DOHH2 (cell line): ENCODE results near the gene C1orf226.

Source experiments
- H3F3A ChIP-seq: fragments of 200-600 bp; sonication (generic), shearing (Covaris generic); 2 replicates; pipeline ENCODE4 v1.6.0; 2016; ENCODE audit warnings: antibody characterized with exemption, mild to moderate bottlenecking; ENCODE audit not compliant: control insufficient read depth, insufficient read depth
- H3K27ac ChIP-seq: fragments of 200-600 bp; sonication (generic); 2 replicates; pipeline ENCODE4 v1.5.1; 2014; ENCODE audit warnings: low read depth, mild to moderate bottlenecking, low read length, moderate library complexity
- H3K27me3 ChIP-seq: fragments of 200-600 bp; sonication (generic); 2 replicates; pipeline ENCODE4 v1.6.1; 2014; ENCODE audit warnings: mild to moderate bottlenecking, low read length, mixed read lengths; ENCODE audit not compliant: control insufficient read depth
- H3K36me3 ChIP-seq: fragments of 200-600 bp; sonication (generic); 2 replicates; pipeline ENCODE4 v1.6.1; 2014; ENCODE audit warnings: mild to moderate bottlenecking, low read length, moderate library complexity, mixed read lengths; ENCODE audit not compliant: control insufficient read depth
- H3K4me1 ChIP-seq: fragments of 200-600 bp; sonication (generic); 2 replicates; pipeline ENCODE4 v1.6.1; 2014; ENCODE audit warnings: mild to moderate bottlenecking, low read length, mixed read lengths; ENCODE audit not compliant: control insufficient read depth
- H3K4me2 ChIP-seq: fragments of 200-600 bp; sonication (generic); 2 replicates; pipeline ENCODE4 v1.6.0; 2014; ENCODE audit warnings: mild to moderate bottlenecking, low read length, moderate library complexity
- H3K4me3 ChIP-seq: fragments of 200-600 bp; sonication (generic); 2 replicates; pipeline ENCODE4 v1.5.1; 2014; ENCODE audit warnings: mild to moderate bottlenecking, low read length, mixed read lengths
- H3K79me2 ChIP-seq: fragments of 200-600 bp; sonication (generic); 2 replicates; pipeline ENCODE4 v1.6.1; 2014; ENCODE audit warnings: mild to moderate bottlenecking, low read length, mixed read lengths; ENCODE audit not compliant: control insufficient read depth
- H3K9me2 ChIP-seq: fragments of 200-600 bp; sonication (generic); replicated peaks from 2 replicates; pipeline ENCODE4 v1.6.1; 2014; ENCODE audit warnings: mild to moderate bottlenecking, low read length, mixed read lengths; ENCODE audit not compliant: control insufficient read depth
- H3K9me3 ChIP-seq: fragments of 200-600 bp; sonication (generic); 2 replicates; pipeline ENCODE4 v1.6.1; 2014; ENCODE audit warnings: antibody characterized with exemption, low read length, mixed read lengths; ENCODE audit not compliant: control insufficient read depth, insufficient read depth
- H4K20me1 ChIP-seq: fragments of 200-600 bp; sonication (generic); 2 replicates; pipeline ENCODE4 v1.6.0; 2014; ENCODE audit warnings: low read depth, mild to moderate bottlenecking, antibody characterized with exemption, low read length, moderate library complexity; ENCODE audit not compliant: control insufficient read depth, insufficient read depth
- EZH2phosphoT487 ChIP-seq: fragments of 200-600 bp; sonication (generic); IDR thresholded peaks from 2 replicates; pipeline ENCODE4 v1.6.1; 2017; ENCODE audit warnings: borderline replicate concordance, mild to moderate bottlenecking, antibody characterized with exemption, low read length, moderate library complexity, mixed read lengths
- TF ChIP-seq, protein P1 (sequence below): fragments of 200-600 bp; sonication (generic); IDR thresholded peaks from one replicate; pipeline ENCODE4 v1.5.1; 2014; ENCODE audit warnings: antibody characterized with exemption, mild to moderate bottlenecking, low read depth, low read length; ENCODE audit not compliant: poor library complexity, severe bottlenecking

Gene C1orf226

DNA sequence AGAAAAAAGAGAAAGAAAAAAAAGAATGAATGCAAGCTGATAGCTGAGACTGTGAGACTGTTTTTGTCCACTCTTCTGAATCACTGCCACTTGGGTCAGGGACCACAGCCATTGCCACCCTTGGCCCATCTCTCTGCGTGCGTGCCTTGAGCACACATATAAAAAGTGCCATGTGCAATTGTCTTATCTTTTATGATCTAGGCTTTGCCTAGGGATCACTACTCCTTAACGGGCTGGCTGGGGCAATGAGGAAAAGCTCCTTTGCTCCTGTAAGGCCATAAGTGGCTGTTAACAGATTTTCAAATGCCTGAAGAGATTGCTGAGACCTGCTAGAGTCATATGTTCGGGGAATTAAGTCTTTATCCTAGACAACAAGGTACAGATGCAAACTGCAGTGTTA is 13.1 kb upstream of the C1orf226 start:
- H3K4me2 ChIP-seq, result no peak overlapping the region

DNA sequence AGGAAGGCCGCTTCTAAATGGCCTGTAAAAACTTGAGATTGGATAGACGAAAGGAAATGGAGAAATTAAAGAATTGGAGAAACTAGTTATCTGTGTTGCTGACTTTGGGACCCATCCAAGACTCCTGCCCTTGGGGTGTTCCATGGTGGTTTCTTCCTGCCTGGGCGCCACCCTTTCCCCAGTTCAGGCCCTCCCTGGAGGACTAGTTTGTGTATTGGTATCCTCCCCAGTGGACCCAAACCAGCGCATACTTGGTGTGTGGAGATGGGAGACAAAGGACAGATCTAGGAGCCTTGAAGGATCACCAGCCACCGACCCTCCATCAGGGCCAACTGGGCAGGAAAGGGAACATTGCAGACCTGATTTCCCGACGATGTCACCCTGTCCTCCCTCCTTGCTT is 12.0 kb upstream of the C1orf226 start:
- no peaks in the 10 kb centered on the region for H4K20me1 ChIP-seq
- no peaks in the 10 kb centered on the region for H3K9me3 ChIP-seq
- no peaks in the 10 kb centered on the region for H3F3A ChIP-seq
- H3K4me2 ChIP-seq, result no peak overlapping the region
- no peaks in the 10 kb centered on the region for H3K79me2 ChIP-seq
- no peaks in the 10 kb centered on the region for H3K9me2 ChIP-seq
- H3K4me3 ChIP-seq, result no peak overlapping the region
- no peak for TF ChIP-seq EZH2phosphoT487
- TF ChIP-seq, protein P1, sequence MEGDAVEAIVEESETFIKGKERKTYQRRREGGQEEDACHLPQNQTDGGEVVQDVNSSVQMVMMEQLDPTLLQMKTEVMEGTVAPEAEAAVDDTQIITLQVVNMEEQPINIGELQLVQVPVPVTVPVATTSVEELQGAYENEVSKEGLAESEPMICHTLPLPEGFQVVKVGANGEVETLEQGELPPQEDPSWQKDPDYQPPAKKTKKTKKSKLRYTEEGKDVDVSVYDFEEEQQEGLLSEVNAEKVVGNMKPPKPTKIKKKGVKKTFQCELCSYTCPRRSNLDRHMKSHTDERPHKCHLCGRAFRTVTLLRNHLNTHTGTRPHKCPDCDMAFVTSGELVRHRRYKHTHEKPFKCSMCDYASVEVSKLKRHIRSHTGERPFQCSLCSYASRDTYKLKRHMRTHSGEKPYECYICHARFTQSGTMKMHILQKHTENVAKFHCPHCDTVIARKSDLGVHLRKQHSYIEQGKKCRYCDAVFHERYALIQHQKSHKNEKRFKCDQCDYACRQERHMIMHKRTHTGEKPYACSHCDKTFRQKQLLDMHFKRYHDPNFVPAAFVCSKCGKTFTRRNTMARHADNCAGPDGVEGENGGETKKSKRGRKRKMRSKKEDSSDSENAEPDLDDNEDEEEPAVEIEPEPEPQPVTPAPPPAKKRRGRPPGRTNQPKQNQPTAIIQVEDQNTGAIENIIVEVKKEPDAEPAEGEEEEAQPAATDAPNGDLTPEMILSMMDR, result no peak
- H3K27ac ChIP-seq, result no peak overlapping the region
- H3K4me1 ChIP-seq, result no peaks in the 10 kb centered on the region
- H3K27me3 ChIP-seq, result no peaks in the 10 kb centered on the region
- H3K36me3 ChIP-seq, result no peaks in the 10 kb centered on the region

More for the DNA sequence above, 13.1 kb upstream of the C1orf226 start:
- Histone ChIP-seq H3K27ac (no peak overlapping the region), H3F3A (no peaks in the 10 kb centered on the region), H3K4me1 (no peaks in the 10 kb centered on the region), H3K36me3 (no peaks in the 10 kb centered on the region), H3K79me2 (no peaks in the 10 kb centered on the region), H4K20me1 (no peaks in the 10 kb centered on the region), H3K4me3 (no peak overlapping the region), H3K27me3 (0 out of 2 replicates have a peak, but pooled peaks cover 3% of the 10 kb centered on the region), H3K9me2 (no peaks in the 10 kb centered on the region), H3K9me3 (no peaks in the 10 kb centered on the region)
- TF ChIP-seq EZH2phosphoT487, result no peak
- TF ChIP-seq, protein P1, result no peak

DNA sequence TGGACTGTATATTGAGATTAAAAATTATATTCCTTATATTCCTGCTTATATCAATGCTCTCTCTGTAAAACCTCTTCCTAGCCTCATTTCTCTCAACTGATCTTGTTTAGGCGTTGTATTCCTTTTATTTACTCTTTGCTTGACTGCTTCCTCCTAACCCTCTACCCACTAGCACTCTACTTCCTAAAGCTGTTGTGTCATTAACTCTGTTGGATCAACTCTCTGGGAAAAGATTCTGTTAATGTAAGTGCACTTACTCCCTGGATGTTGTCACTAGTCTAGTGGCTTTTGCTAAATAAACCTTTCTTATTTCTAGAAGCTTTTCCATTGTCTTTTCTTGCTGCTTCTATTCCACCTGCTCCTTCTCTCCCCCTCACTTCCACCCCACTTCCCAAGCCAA is 11.4 kb upstream of the C1orf226 start:
- Histone ChIP-seq H3K4me2 (no peak overlapping the region), H3K4me3 (no peak overlapping the region), H3K9me3 (no peaks in the 10 kb centered on the region), H3K9me2 (no peaks in the 10 kb centered on the region), H3K36me3 (no peaks in the 10 kb centered on the region), H3K79me2 (no peaks in the 10 kb centered on the region), H3K27ac (no peak overlapping the region), H3K27me3 (no peaks in the 10 kb centered on the region), H3K4me1 (no peaks in the 10 kb centered on the region), H4K20me1 (no peaks in the 10 kb centered on the region), H3F3A (no peaks in the 10 kb centered on the region)
- no peak for TF ChIP-seq EZH2phosphoT487
- TF ChIP-seq, protein P1, result no peak

DNA sequence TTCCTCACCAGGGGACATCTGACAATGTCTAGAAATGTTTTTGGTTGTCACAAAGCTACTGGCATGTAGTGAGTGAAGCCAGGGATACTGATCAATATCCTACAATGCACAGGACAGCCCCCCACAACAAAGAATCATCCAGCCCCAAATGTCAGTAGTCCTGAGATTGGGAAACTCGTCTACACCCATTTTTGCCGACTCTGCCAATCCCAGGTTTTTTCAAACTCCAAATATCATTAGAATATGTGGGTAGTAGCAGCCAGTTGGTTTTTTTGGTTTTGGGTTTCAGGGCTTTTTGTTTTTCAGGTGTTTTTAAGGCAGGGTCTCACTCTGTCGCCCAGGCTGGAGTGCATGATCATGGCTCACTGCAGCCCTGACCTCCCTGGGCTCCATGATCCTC is 10.8 kb upstream of the C1orf226 start:
- TF ChIP-seq, protein P1, result no peak
- no peak for TF ChIP-seq EZH2phosphoT487
- Histone ChIP-seq H4K20me1 (no peaks in the 10 kb centered on the region), H3K79me2 (no peaks in the 10 kb centered on the region), H3K9me2 (no peaks in the 10 kb centered on the region), H3K36me3 (no peaks in the 10 kb centered on the region), H3K9me3 (no peaks in the 10 kb centered on the region), H3K27me3 (no peaks in the 10 kb centered on the region), H3K27ac (no peak overlapping the region), H3K4me3 (no peak overlapping the region), H3F3A (no peaks in the 10 kb centered on the region), H3K4me2 (no peak overlapping the region), H3K4me1 (no peaks in the 10 kb centered on the region)
